Right lobe of liver (tissue), 4 donors: ENCODE results near the gene FKBP1A.

ENCODE experiments used
- CTCF ChIP-seq, 4 donors: fragments of 200-600 bp in 3 of 4; fragments of 450-650 bp in 1 of 4; IDR thresholded peaks; one replicate each; pipeline versions ENCODE4 v1.5.1 to v1.8.0; 2016 to 2022; ENCODE audit warnings: antibody characterized with exemption in 4 of 4, mild to moderate bottlenecking in 2 of 4
- POLR2A ChIP-seq: fragments of 450-650 bp; IDR thresholded peaks from one replicate; pipeline ENCODE4 v1.6.1; 2017; ENCODE audit warnings: antibody characterized with exemption, mild to moderate bottlenecking
- donor health status: DM: no; HTN: no; CAD: no.
- donor health status: DM: no; HTN: no; CAD: no.
- donor health status: DM: no; HTN: yes; CAD: no.

GRCh38 chr20:1320902-1321653, 71.8 kb downstream of the FKBP1A start:
- no peak for TF ChIP-seq CTCF (IDR thresholded peaks at IDR 0.05)
- TF ChIP-seq POLR2A = no peak
